ENCODE results near the gene MARCHF11. TPM values are rescaled to one million over a fixed set of nuclear protein-coding genes. Genes with fewer than 3 reads are reported as not detected.

MARCHF11 gene
- total RNA-seq, 4 donors from 2014 or later = not detected

GRCh38 chr5:16017720-16018119 is 161.9 kb downstream of the MARCHF11 start:
- H3K4me3 ChIP-seq (ENCODE audit: low read depth, poor library complexity, severe bottlenecking) = no peak overlapping the region
- DNase-seq (ENCODE audit: low spot score in 2 of 2) = no peak
- intact Hi-C loops (cut with DNase I; ENCODE audit: low total_unique reads) = no loop called here
- WGBS, 2 donors = 63 to 72% methylated on average over 2 of the region's 2 CpGs
- TF ChIP-seq POLR2A (IDR thresholded peaks at IDR 0.05) = no peak
- TF ChIP-seq, protein P1, sequence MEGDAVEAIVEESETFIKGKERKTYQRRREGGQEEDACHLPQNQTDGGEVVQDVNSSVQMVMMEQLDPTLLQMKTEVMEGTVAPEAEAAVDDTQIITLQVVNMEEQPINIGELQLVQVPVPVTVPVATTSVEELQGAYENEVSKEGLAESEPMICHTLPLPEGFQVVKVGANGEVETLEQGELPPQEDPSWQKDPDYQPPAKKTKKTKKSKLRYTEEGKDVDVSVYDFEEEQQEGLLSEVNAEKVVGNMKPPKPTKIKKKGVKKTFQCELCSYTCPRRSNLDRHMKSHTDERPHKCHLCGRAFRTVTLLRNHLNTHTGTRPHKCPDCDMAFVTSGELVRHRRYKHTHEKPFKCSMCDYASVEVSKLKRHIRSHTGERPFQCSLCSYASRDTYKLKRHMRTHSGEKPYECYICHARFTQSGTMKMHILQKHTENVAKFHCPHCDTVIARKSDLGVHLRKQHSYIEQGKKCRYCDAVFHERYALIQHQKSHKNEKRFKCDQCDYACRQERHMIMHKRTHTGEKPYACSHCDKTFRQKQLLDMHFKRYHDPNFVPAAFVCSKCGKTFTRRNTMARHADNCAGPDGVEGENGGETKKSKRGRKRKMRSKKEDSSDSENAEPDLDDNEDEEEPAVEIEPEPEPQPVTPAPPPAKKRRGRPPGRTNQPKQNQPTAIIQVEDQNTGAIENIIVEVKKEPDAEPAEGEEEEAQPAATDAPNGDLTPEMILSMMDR (IDR thresholded peaks at IDR 0.05) = no peak
